ENCODE data around the gene STX12.

- TF ChIP-seq EZH2 (IDR thresholded peaks at IDR 0.05; ENCODE audit: insufficient read depth, poor library complexity, severe bottlenecking) (no peak), EZH2phosphoT487 (IDR thresholded peaks at IDR 0.05; ENCODE audit: insufficient read depth, low read depth) (no peak)
These were observed 50.8 kb downstream of the STX12 start for GRCh38 chr1:27823784-27824183.
